RWPE2 (cell line): ENCODE data around the gene DNAJC10.
A peak's percentile ranks its signal among the peaks of the same experiment; 100 is the strongest.

Experiments
- ATAC-seq: fragments of 200-7000 bp; cut with Tn5 transposase; 3 replicates; pipeline ENCODE4 v1.9.1; 2021; ENCODE audit warnings: low read depth
- DNase-seq: peaks from one replicate; pipeline ENCODE4 v3.0.0-alpha.2; 2020; ENCODE audit warnings: low spot score
- H3K27ac ChIP-seq: fragments of 450-650 bp; 2 replicates; pipeline ENCODE4 v1.5.1; 2017; ENCODE audit warnings: mild to moderate bottlenecking; ENCODE audit not compliant: poor library complexity, severe bottlenecking
- H3K27me3 ChIP-seq: fragments of 250-450 bp; sonication (Bioruptor Pico); 2 replicates; pipeline ENCODE4 v1.5.1; 2021; ENCODE audit warnings: mild to moderate bottlenecking, moderate library complexity; ENCODE audit not compliant: insufficient read depth, poor library complexity, severe bottlenecking
- H3K36me3 ChIP-seq: fragments of 250-450 bp; sonication (Bioruptor Pico); 2 replicates; pipeline ENCODE4 v1.5.1; 2020; ENCODE audit warnings: low read depth, mild to moderate bottlenecking, moderate library complexity
- H3K4me1 ChIP-seq: fragments of 250-450 bp; sonication (Bioruptor Pico); 2 replicates; pipeline ENCODE4 v1.5.1; 2021; ENCODE audit warnings: mild to moderate bottlenecking, moderate library complexity; ENCODE audit not compliant: insufficient read depth, poor library complexity, severe bottlenecking
- H3K4me3 ChIP-seq: fragments of 250-450 bp; sonication (Bioruptor Pico); 2 replicates; pipeline ENCODE4 v1.5.1; 2021; ENCODE audit warnings: mild to moderate bottlenecking, moderate library complexity; ENCODE audit not compliant: severe bottlenecking
- H3K9me3 ChIP-seq: fragments of 250-450 bp; sonication (Bioruptor Pico); 2 replicates; pipeline ENCODE4 v1.5.1; 2021; ENCODE audit warnings: mild to moderate bottlenecking, moderate library complexity; ENCODE audit not compliant: severe bottlenecking
- TF ChIP-seq, protein P1 (sequence below): fragments of 450-650 bp; IDR thresholded peaks from one replicate; pipeline ENCODE4 v1.5.1; 2017; ENCODE audit warnings: mild to moderate bottlenecking, moderate library complexity; ENCODE audit not compliant: poor library complexity, severe bottlenecking

The DNAJC10 gene

DNA sequence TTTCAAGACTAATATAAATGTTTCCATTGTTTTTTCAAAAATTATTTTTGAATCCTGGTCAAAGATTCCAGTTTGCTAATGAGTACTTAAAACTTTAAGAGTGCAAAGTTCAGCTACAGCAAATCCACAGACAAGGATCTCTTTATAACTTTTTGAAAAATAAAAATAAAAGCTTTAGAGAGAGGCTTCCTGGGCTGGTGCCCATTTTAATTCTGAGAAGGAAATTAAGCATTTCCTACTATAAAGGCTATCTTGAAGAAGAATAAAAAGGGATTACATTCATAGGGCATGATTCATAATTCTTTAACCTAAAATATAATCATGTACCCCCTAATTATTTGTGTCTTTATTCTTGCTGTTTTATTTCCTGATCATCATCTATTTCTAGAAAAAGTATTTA, 38.2 kb downstream of the DNAJC10 start:
- no peak for DNase-seq

GRCh38 chr2:182758379-182758778, 42.3 kb downstream of the DNAJC10 start:
- peaks cover 90% of the 10 kb centered on the region for H3K36me3 ChIP-seq
- H3K4me3 ChIP-seq = no peak overlapping the region

More for the DNA sequence above, 38.2 kb downstream of the DNAJC10 start:
- H3K9me3 ChIP-seq = no peaks in the 10 kb centered on the region
- H3K36me3 ChIP-seq = peaks cover 94% of the 10 kb centered on the region
- TF ChIP-seq, protein P1, sequence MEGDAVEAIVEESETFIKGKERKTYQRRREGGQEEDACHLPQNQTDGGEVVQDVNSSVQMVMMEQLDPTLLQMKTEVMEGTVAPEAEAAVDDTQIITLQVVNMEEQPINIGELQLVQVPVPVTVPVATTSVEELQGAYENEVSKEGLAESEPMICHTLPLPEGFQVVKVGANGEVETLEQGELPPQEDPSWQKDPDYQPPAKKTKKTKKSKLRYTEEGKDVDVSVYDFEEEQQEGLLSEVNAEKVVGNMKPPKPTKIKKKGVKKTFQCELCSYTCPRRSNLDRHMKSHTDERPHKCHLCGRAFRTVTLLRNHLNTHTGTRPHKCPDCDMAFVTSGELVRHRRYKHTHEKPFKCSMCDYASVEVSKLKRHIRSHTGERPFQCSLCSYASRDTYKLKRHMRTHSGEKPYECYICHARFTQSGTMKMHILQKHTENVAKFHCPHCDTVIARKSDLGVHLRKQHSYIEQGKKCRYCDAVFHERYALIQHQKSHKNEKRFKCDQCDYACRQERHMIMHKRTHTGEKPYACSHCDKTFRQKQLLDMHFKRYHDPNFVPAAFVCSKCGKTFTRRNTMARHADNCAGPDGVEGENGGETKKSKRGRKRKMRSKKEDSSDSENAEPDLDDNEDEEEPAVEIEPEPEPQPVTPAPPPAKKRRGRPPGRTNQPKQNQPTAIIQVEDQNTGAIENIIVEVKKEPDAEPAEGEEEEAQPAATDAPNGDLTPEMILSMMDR = no peak
- ATAC-seq = no peak
- no peak overlapping the region for H3K27ac ChIP-seq
- H3K27me3 ChIP-seq = no peaks in the 10 kb centered on the region
- H3K4me3 ChIP-seq = no peak overlapping the region
- H3K4me1 ChIP-seq = no peaks in the 10 kb centered on the region

DNA sequence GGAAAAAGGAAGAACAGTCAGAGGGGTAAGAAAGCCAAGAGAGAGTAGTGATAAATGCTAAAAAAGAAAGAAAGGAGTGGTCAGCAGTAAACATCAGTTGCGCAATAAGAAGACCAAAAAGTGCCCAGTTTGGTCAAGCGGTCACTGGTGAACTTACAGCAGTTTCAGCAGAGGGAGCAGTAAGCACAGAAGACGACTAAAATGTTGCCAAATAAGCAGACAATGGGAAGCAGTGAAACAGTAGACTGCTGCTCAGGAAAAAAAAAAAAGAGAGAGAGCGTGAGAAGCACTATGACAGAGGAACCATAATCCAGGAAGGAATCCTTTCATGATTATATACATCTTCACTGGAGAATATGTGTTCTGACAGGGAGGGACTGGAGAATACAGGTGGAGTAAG, 45.8 kb downstream of the DNAJC10 start:
- DNase-seq = no peak
- no peaks in the 10 kb centered on the region for H3K9me3 ChIP-seq
- H3K27me3 ChIP-seq = no peaks in the 10 kb centered on the region
- H3K4me1 ChIP-seq = no peaks in the 10 kb centered on the region
- peaks cover 80% of the 10 kb centered on the region for H3K36me3 ChIP-seq
- no peak overlapping the region for H3K4me3 ChIP-seq
- no peak overlapping the region for H3K27ac ChIP-seq
- ATAC-seq = no peak
- TF ChIP-seq, protein P1 = no peak

More at GRCh38 chr2:182758379-182758778, 42.3 kb downstream of the DNAJC10 start:
- Histone ChIP-seq H3K27me3 (no peaks in the 10 kb centered on the region), H3K4me1 (no peaks in the 10 kb centered on the region), H3K9me3 (no peaks in the 10 kb centered on the region), H3K27ac (no peak overlapping the region)
- TF ChIP-seq, protein P1 = no peak
- no peak for ATAC-seq
- DNase-seq = no peak

DNA sequence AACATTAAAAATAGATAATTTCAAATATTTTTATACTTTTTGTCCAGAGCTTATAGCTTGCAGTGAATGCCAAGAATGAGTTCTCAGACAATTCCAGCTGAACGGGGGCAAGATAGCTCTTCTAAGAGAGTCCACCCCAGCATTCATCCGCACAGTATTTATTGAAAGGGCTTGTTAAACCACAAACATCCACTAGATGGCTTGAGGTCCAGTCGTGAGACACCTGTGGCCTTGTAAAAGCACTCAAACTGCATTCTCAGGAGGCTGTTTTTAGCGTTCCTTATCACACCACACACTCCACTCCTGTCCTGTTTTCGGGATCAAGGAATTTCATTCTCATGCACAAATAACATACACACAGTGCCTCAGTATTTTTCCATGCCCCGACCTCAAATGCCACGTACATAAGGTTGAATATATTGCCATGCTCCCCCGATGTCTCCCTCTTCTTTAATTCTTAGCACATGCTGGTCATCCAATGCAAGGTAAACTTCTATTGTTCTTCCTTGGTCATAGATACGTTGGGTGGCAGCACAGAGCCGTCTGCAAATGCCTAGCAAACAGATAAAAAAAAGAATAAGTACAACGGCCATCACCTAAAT, 47.4 kb downstream of the DNAJC10 start:
- H3K27me3 ChIP-seq = no peaks in the 10 kb centered on the region
- H3K4me1 ChIP-seq = no peaks in the 10 kb centered on the region
- ATAC-seq (peak; percentile 73; the same call in 2 of the 3 replicates), DNase-seq (no peak)
- no peaks in the 10 kb centered on the region for H3K9me3 ChIP-seq
- H3K36me3 ChIP-seq = peaks cover 75% of the 10 kb centered on the region
- no peak overlapping the region for H3K4me3 ChIP-seq
- no peak overlapping the region for H3K27ac ChIP-seq
- TF ChIP-seq, protein P1 = peak; percentile 71

DNA sequence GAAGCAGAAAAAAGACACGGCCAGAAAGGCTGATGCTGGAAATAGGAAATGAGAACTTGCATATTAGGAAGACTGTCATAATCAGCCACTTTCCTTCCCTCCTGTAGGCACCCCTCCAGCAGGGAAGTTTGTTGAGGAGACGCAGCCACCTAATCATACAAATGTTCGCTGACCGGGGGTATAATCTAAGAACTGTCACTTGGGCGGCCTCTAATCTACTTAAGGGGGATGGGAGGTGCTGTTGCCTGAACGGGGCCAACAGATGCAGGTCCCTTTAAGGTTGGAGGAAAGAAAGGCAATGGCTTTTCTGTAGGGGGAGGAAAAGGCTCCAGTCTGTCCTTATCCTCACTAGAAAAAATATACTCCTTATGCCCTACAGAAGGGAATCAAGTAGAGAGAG, 50.6 kb downstream of the DNAJC10 start:
- ATAC-seq (no peak), DNase-seq (no peak)
- no peaks in the 10 kb centered on the region for H3K4me1 ChIP-seq
- H3K27me3 ChIP-seq = no peaks in the 10 kb centered on the region
- H3K4me3 ChIP-seq = no peak overlapping the region
- peaks cover 3% of the 10 kb centered on the region for H3K9me3 ChIP-seq
- no peak overlapping the region for H3K27ac ChIP-seq
- TF ChIP-seq, protein P1 = no peak
- peaks cover 49% of the 10 kb centered on the region for H3K36me3 ChIP-seq
